Amniotic epithelial cell (primary cell): ENCODE data around the gene HDAC9.

Source experiments
- DNase-seq: peaks from one replicate; pipeline ENCODE4 v3.0.0-alpha.2; 2010; ENCODE audit warnings: low read depth

Gene HDAC9

DNA sequence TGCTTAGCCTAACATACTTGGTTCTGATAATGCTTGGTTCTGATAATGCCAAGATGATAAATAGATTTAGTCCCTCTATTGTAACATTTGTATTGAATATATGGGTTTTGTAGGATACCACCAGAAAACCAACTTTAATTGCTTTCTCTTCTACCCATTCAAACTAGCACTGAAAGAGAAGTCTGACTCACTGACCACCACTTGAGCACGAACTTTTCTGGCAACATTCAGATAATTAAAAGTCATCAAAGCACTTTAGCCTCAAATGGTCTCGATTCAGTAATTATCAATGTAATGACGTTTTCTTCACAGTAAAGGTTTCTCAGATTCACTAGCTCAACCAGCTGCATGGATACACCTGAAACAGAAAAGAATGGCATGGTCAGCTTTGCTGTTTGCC lies 63.0 kb downstream of the HDAC9 start:
- DNase-seq, result no peak

DNA sequence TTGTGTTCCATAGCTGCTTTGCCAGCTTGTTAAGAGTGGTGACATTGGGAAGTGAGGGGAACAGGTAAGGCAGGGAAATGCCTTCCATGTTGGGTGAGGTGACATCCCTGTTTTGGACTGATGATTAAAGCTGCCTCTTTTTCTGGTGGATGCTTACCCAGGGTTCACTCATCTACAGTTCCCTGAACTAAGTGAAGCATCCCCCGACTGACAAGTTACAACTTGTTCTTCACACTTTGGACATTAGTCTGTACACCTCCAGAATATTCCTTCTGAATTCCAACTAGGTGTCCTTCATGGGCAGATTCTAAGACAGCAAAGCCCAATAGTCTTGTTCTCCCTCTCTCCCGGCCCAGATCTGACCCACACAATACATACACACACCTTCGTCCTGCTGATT lies 63.4 kb downstream of the HDAC9 start:
- no peak for DNase-seq

DNA sequence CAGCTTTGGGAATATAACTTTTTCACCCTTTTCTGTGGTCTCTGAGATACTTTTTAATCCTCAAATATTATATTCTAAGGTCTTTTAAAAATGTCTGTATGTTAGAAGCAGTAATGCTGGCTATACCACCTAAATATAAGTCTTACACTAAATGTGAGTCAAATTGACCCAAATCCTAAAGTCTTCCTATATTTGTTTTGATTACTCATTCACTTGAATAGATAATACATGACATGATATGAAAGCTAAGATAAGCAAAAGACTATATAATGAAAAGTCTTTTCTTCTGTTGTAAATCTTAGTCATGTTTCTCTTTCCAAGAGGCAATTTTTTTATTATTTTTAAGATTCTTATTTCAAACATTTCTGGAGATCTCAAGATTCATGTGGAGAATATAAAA lies 64.2 kb downstream of the HDAC9 start:
- no peak for DNase-seq

- no peak for DNase-seq
These were observed 69.2 kb downstream of the HDAC9 start for GRCh38 chr7:18564779-18565178.

GRCh38 chr7:18565337-18565736 lies 69.8 kb downstream of the HDAC9 start:
- peak; percentile 22 for DNase-seq

DNA sequence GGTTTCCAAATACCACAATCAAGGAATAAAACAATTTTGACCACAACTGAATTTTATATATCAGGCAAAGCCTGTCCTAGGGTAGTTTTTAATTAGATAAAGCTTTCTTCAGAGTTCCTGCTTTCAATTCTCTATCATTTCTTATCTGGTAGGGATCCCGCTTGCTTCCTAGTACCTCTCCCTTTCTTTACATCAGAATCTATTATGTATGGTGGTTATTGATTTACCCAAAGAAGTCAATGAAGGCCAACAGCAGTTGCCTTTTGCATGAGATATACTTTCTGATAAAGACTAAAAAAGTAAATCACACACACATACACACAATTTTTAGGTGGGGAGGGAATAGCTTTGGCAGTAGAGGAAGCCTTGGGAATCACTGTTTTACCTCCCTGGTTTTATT lies 70.7 kb downstream of the HDAC9 start:
- no peak for DNase-seq

DNA sequence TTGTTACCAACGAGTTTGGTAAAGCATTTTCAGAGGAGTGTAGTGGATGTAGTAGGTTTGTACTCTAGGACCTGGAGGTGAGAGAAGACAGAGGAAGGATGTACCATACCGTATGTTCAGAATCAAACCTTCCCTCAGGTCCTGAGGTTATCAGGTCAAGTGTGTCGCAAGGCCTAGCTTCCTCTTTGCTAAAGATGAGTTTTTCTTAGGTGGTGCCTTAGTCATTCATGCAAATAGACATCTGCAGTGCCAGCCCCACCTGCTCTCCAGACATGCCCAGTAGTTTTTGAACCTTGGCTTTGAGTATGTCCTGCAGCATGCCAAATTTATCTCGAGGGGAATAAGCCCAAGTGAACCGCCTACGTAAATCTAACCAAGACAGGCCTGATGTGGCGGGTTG lies 71.3 kb downstream of the HDAC9 start:
- DNase-seq, result no peak

- no peak for DNase-seq
These were observed 74.9 kb downstream of the HDAC9 start for GRCh38 chr7:18570441-18570840.

DNA sequence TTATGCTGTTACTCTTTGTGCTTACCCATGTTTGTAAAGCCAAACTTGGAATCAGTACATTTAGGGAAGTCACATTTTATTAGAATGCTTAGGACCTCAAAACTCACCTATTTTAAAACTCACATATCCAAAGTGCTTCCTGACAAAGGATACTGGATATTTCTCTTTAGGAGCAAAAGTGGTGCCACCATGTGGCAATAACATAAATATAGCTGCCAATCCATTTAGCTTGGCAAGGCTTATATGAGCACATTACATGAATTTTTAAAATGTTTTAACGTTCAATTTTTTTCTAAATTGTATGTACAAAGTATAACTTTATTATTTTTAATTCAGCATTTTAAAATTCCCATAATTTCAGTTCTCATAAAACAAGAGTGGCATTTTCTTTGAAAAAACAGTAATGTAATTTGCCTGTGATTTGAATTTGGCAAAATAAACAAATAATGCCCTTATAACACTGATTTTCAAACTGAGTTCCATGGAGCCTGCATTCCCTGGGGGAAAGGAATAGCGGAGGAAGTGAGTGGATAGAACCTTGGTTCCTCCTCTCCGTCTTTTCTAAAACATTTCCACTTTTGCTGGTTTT lies 75.4 kb downstream of the HDAC9 start:
- DNase-seq, result peak; percentile 51

DNA sequence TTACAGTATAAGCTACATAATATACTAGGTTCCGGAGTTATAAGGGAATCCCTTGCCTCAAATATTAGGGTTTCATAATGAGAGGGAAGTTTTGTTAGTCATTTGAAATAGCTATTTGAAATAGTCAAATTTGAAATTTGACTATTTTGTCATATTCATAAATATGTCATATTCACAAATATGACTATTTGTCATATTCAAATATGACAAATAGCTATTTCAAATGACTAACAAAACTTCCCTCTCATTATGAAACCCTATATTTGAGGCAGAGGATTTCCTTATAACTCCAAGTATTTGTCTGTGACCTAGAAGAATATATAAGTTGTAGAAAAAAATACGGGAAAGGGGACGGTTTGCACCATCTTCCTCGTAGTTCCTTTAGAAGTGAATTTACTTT lies 76.6 kb downstream of the HDAC9 start:
- DNase-seq, result no peak

DNA sequence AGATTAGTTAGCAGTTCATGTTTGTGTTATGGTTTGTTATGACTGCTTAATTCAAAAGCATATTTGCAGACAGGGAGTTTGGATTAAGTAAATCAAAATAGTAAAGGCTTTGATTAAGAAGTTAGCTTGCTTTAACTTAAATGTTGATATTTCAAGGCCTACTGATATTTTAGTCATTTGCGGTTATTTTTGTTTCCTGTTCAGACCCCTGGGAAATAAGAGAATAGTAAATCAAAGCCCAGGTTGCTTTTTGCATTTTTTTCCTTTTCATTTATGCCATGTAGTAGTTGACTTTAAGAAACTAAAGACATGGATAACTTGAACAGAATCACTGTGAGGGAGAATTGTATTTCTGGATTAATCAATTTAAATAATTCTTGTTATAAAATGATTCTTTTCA lies 77.3 kb downstream of the HDAC9 start:
- DNase-seq, result no peak

DNA sequence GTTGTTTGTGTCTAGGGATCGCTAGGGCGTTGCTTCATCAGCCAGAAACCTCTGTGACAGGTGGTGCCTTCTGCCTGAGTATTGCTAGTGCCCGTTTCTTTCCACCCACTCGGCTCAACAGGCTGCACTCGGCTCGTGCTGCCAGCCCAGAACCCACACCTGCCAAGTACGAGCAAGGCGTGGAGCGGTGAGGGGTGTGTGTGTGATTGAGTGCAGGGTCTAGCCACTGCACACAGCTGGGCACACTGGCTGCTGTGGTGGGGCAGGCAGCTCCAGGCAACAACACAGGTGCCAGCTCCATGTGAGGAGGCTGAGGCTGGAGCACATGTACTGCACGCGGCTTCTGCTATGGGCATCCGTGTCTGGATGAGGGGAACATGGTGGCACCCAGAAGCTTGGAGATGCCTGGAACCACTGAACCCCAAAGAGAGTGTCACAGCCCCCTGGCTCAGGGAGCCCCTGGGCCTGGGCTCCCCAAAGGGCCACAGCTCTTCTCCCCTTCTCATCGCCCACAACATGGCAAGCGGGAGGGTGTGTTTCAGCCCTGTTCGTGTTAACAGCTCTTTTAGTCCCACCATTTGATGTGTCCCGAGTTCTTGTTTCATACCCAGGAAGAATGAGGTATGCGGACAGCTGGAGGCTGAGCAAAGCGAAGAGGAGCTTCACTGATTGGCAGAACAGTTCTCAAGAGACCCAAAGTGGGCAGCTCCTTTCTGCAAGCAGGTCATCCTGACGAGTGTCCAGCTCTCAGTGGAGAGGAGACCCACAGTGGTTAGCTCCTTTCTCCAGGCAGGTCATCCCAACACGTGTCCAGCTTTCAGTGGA lies 78.1 kb downstream of the HDAC9 start:
- no peak for DNase-seq

GRCh38 chr7:18574235-18574540 lies 78.6 kb downstream of the HDAC9 start:
- DNase-seq, result no peak

DNA sequence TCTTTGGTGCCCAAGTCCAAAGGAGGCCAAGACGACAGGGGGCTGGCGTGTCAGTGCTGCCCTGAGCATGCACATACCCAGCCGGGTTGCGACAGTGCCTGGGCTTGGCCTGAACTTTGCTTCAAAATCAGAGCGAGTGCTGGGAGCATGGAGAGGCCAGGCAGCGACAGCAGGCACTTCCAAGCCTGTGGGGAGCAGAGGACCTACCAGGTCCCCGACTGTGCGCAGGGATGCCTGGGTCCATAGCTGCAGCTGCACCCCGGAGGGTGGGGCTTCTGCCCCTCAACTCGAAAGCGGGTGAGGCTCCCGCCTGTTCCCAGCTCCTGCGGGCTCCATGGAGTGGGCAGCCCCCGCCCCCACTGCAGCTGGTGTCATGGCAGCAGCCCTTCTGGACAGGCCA lies 79.1 kb downstream of the HDAC9 start:
- DNase-seq, result no peak

DNA sequence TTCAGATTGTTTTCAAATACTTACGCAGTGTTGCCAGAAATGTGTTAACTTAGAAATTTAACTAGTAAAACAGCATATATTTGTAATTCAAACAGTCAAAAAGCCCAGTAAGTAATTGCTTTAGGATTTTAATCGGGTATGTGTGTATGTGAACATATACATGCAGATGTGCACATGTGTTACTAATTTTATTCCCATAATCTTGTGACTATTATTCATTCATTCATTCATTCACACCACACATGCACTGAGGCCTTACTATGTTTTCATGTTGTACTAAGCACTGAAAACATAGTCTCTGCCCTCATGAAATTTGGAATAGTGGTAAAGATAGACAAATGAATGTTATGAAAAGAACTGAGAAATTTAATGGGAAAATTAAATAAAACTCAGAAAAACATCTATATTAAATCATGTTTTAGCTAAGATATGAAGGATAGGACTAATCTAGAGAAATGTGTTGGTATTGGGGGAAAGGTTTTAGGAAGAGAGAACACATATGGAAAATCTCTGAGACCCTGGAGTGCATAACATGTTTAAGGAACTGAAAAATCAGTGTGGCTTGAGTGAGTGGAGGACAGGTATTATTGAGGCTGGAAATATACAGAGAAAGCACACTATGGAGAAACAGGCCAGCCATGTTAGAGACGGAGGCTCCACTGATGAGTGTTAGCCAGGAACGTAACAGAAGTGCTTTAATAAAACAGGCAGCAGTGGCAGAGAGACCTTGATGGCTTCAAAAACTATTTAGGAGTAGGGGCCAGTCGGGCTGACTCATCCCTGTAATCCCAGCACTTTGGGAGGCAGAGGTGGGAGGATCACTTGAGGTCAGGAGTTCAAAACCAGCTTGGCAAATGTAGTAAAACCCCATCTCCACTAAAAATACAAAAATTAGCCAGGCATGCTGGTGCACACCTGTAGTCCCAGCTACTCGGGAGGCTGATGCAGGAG lies 80.3 kb downstream of the HDAC9 start:
- DNase-seq, result peak; percentile 35

- DNase-seq, result no peak
These were observed 81.7 kb downstream of the HDAC9 start for GRCh38 chr7:18577096-18577771.

GRCh38 chr7:18579698-18580097 lies 84.1 kb downstream of the HDAC9 start:
- DNase-seq, result no peak

DNA sequence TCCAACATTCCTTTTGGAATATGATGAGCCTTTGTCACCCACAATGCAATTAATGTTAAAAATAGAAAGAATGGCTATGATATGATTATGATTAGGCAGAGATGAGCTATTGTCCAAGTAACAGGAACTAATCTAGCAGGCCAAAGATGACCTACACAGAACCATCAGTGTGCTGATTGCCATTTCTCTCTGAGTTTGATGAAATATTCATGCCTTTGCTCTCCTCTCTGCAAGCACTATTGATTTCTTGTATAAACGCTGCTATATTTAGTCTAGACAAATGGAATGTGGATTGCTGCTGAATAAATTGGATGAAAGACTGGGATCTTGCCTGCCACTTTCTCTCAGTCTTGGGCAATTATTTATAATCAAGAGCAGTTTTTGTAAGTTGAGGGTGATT lies 85.4 kb downstream of the HDAC9 start:
- no peak for DNase-seq

DNA sequence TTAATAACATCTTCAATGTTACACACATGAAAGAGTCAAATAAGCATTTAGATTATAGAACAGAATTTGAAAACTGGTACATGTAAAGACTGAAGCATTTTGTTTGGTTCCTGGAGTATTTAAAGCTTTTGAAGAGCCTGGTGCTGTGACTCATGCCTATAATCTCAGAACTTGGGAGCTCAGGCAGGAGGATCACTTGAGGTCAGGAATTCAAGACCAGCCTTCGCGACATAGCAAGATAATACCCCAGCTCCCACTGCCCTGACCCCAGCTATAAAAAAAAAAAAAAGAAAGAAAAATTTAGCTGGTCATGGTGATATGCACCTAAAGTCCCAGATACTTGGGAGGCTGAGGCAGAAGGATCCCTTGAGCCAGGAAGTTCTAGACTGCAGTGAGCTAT lies 87.8 kb downstream of the HDAC9 start:
- DNase-seq, result peak; percentile 75

- no peak for DNase-seq
These were observed 94.7 kb downstream of the HDAC9 start for GRCh38 chr7:18590241-18590640.

- DNase-seq, result peak; percentile 66
These were observed 95.3 kb downstream of the HDAC9 start for GRCh38 chr7:18590744-18591340.
